Measurements from ENCODE around the gene UGT1A3.

- TF ChIP-seq CTCF (optimal IDR thresholded peaks at IDR 0.05 in 1 of 3, IDR thresholded peaks at IDR 0.05 in 1 of 3, conservative IDR thresholded peaks at IDR 0.05 in 1 of 3; ENCODE audit: extremely low read depth in 1 of 3, insufficient read depth in 2 of 3, low read length in 3 of 3) (no peak), EZH2 (IDR thresholded peaks at IDR 0.05; ENCODE audit: low read length) (no peak)
These were observed 85.4 kb downstream of the UGT1A3 start for GRCh38 chr2:233814056-233814835.
